ENCODE results near the gene MRGPRF.

DNA sequence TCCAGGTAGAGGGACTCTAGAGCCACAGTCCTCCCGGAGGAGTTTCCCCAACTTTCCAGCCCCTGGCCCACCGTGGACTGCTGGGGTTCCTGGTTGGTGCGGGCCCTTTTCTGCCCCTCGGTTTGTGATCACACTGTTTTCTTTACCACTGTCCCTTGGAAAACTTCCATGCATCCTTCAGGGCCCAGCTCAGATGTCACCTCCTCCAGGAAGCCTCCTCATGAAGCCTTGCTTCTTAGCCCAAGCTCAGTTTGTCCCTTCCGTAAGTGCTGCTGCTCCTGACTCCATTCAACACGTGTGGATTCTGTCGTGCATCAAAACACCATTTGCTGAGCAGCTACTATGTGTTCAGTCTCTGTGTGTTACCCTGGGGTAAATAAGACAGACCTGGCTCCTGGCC lies 19.8 kb upstream of the MRGPRF start:
- TF ChIP-seq, protein P1, sequence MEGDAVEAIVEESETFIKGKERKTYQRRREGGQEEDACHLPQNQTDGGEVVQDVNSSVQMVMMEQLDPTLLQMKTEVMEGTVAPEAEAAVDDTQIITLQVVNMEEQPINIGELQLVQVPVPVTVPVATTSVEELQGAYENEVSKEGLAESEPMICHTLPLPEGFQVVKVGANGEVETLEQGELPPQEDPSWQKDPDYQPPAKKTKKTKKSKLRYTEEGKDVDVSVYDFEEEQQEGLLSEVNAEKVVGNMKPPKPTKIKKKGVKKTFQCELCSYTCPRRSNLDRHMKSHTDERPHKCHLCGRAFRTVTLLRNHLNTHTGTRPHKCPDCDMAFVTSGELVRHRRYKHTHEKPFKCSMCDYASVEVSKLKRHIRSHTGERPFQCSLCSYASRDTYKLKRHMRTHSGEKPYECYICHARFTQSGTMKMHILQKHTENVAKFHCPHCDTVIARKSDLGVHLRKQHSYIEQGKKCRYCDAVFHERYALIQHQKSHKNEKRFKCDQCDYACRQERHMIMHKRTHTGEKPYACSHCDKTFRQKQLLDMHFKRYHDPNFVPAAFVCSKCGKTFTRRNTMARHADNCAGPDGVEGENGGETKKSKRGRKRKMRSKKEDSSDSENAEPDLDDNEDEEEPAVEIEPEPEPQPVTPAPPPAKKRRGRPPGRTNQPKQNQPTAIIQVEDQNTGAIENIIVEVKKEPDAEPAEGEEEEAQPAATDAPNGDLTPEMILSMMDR (conservative IDR thresholded peaks at IDR 0.05), result no peak
- no peak for TF ChIP-seq EZH2 (IDR thresholded peaks at IDR 0.05; ENCODE audit: low read depth)

All from PC-9 (cell line).